Kidney capillary endothelial cell (primary cell): Measurements from ENCODE around the gene TRIP11.

Experiments used
- DNase-seq: peaks from one replicate; pipeline ENCODE4 v3.0.0-alpha.2; 2018; ENCODE audit warnings: low spot score

The TRIP11 gene

DNA sequence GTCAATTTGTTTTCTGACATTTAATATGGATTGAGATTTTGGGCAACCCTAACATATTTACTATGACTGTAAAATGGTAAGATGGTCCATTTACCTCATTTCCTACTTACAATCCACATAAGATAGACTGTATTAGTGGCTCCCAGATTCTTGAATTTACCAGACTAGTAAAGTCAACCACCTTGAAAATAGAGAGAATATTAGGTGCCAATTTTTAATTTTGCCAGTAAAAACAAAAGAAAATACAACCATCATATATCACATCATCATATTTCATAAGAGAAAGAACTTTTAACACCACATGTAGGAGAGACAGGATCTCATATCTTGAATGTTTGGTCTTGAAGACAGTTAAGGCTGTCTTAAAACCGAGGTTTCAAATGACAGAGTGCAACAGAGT is 84.7 kb downstream of the TRIP11 start:
- no peak for DNase-seq

GRCh38 chr14:91953170-91953985 is 86.5 kb downstream of the TRIP11 start:
- DNase-seq: no peak

- no peak for DNase-seq
Observed at GRCh38 chr14:91947475-91948184, 92.2 kb downstream of the TRIP11 start, which contains the start of gene FBLN5. TSS of gene FBLN5 (minus strand) at chr14:91947694. CDS start at chr14:91947229, 465 bp downstream.

DNA sequence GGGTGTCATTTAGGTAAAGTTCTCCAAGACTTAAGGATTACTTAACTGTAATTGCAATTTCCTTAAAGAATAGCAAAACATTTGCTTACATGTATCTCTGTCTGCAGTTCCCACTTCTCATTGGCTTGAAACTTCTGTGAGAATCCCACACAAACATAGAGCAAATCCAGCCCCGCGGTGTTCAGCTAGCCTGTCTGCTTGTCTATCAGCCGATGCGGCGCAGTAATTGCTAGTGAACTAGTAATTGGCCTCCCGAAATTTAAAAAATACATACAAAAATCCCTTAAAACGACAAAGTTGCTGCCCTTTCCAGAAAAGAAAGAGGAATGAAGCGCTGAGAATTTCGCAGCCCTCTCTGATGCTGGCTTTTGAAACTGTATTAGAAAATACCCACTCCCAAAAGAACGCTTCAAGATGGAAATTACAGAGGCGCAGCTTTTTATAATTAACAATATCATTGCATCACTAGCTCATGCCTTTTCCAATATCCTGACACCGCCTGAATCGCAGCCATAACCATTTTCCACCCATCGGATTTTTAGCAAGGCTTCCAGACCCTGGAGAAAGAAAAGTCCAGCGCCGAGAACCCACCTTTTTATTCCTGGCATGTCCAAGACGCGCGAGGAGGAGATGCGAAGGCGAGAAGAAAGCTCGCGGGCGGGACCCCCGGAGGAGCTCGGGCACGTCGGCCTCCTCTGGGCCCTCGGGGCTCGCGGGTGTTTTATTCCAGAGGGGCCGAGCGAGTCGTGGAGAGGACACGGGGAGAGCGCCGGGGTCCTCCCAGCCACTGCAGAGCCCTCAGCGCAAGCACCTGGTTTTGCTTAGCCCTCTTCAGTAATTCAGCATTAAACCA is 93.0 kb downstream of the TRIP11 start:
- peak; percentile 7 for DNase-seq

- no peak for DNase-seq
Observed at GRCh38 chr14:91945751-91946621, 93.9 kb downstream of the TRIP11 start.

GRCh38 chr14:91942946-91943345 is 96.9 kb downstream of the TRIP11 start:
- DNase-seq: no peak

- no peak for DNase-seq
Observed at GRCh38 chr14:91942128-91942527, 97.7 kb downstream of the TRIP11 start.

GRCh38 chr14:91940209-91940608 is 99.7 kb downstream of the TRIP11 start:
- no peak for DNase-seq

GRCh38 chr14:91935586-91935985 is 104.3 kb downstream of the TRIP11 start:
- DNase-seq: no peak

DNA sequence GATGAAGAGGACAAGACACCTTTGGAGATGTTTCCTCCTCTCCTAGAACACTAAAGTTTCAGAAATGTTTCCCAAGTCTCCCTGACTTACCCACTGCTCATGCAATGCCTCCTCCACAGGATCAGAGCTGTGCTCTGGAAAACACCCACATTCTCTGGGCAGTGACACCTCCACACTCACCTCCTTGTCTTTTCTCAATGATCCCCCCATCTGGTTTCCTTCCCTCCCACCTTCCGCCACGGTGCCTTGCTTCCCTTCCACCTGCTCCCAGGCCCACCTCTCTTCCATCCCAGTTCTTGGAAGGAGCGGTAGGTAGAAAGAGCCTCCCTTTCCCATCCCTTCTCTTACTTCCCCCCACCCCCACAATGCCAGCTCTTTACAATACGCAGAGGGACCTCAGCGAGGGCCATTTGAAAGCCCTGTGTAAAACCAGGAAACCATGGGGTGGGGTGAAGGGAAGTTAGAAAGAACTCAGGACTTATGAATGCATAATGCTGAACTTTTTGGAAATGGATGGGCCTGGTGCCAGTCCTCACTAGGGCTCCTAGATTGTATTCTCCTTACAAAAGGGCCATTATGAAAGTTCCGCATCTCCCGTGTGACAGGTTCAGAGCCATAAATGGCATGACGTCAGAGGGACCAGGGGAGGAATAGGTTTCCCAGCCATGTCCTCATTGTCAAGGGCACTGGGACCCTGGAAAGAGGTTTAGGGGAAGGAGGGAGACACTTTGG is 105.1 kb downstream of the TRIP11 start:
- no peak for DNase-seq

DNA sequence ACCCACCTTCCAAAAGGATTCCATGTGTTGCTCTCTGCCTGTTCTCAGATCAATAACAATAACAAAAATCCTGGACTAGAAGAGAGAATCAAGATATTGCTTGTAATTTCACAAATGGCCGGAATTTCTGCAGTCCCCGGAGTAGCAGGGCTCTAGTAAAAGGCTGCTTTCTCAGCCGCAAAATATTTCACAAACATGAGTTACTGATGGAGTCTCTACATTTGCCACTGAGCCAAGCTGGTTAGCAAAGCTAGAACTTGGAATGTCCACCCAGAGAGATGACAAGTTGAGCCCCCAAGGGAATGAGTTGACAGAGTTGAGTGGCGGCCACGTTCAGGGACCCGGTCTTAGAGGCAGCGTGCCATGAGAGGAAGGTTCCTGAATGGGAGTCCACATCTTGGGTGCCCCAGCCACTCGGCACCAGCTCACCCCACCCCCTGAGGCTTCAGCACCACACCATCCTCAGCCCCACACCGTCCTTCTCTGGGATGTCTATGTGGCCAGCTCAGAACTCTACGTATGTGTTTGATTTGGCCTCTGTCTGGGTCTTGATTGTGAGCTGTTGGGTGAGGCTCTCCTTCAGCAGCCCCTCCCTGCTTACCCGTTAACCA is 108.3 kb downstream of the TRIP11 start:
- no peak for DNase-seq

- DNase-seq: no peak
Observed at GRCh38 chr14:91929700-91930099, 110.2 kb downstream of the TRIP11 start.

- no peak for DNase-seq
Observed at GRCh38 chr14:91927800-91928199, 112.1 kb downstream of the TRIP11 start.

GRCh38 chr14:91927191-91927590 is 112.7 kb downstream of the TRIP11 start:
- no peak for DNase-seq

GRCh38 chr14:91926131-91926890 is 113.5 kb downstream of the TRIP11 start:
- no peak for DNase-seq

DNA sequence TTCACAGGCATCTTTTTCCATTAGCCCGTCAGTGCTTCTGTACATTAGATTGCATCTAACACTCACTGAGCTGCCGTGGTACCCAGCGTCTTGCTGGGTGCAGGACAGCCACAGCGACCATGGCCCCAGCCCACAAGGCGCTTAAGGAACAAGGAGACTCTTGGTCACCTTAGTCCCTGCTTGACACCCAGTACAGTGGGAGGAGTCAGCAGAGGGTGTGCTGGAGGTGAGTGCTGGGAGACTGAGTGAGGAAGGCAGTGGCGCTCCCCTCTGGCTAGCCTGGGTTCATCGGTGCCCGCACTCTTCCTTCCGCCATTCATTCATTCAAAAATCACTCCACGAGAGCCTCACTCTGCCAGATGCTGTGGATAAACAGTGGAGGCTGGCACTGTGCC is 114.1 kb downstream of the TRIP11 start:
- DNase-seq: no peak

GRCh38 chr14:91925001-91925726 is 114.7 kb downstream of the TRIP11 start:
- no peak for DNase-seq

DNA sequence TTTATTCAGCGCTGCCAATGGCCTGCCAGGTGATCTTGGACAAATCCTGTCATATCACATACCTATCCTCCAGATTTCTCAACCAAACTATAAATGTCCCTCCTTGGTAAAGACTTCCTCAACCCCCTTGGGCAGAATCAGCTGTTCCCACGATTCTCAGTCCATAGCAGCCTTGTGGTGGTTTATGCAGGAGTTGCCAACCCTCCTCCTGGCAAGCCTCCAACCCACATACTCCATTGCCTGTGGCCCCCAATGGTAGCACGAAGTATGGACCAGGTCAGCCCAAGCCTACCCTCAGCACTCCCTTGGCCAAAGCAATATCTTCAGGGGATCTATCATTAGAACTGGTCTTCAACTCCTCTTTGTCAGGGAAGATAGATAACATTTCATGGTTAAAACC is 119.3 kb downstream of the TRIP11 start:
- DNase-seq: no peak

- no peak for DNase-seq
Observed at GRCh38 chr14:91919814-91920213, 120.0 kb downstream of the TRIP11 start.
